ENCODE results near the gene CEP120. TPM values are rescaled to one million over a fixed set of nuclear protein-coding genes. Genes with fewer than 3 reads are reported as not detected.

CEP120 gene
- total RNA-seq, 1 donor from 2014 or later, result 11.8 TPM

- Histone ChIP-seq H3K4me3 (no peak overlapping the region), H3K27me3 (ENCODE audit: low read depth) (no peaks in the 10 kb centered on the region), H3K9me3 (replicated peaks) (peaks cover 5% of the 10 kb centered on the region), H3K36me3 (peaks cover 26% of the 10 kb centered on the region), H3K27ac (replicated peaks) (no peak overlapping the region), H3K4me1 (no peaks in the 10 kb centered on the region)
- intact Hi-C loops (cut with micrococcal nuclease), result no loop called here
- no peak for DNase-seq
- TF ChIP-seq CTCF (IDR thresholded peaks at IDR 0.05; ENCODE audit: borderline replicate concordance), result no peak
Measured at GRCh38 chr5:123358304-123358703, 64.9 kb downstream of the CEP120 start.

GRCh38 chr5:123351820-123352219, 71.4 kb downstream of the CEP120 start:
- H3K27me3 ChIP-seq (ENCODE audit: low read depth), result no peaks in the 10 kb centered on the region
- no peaks in the 10 kb centered on the region for H3K4me1 ChIP-seq
- DNase-seq, result no peak
- H3K27ac ChIP-seq (replicated peaks), result no peak overlapping the region
- TF ChIP-seq CTCF (IDR thresholded peaks at IDR 0.05; ENCODE audit: borderline replicate concordance), result no peak
- H3K9me3 ChIP-seq (replicated peaks), result peaks cover 5% of the 10 kb centered on the region
- peaks cover 22% of the 10 kb centered on the region for H3K36me3 ChIP-seq
- H3K4me3 ChIP-seq, result no peak overlapping the region
- intact Hi-C loops (cut with micrococcal nuclease), result no loop called here

- no peak for DNase-seq
- H3K4me1 ChIP-seq, result no peaks in the 10 kb centered on the region
- no peak for TF ChIP-seq CTCF (IDR thresholded peaks at IDR 0.05; ENCODE audit: borderline replicate concordance)
- peaks cover 25% of the 10 kb centered on the region for H3K36me3 ChIP-seq
- peaks cover 3% of the 10 kb centered on the region for H3K9me3 ChIP-seq (replicated peaks)
- no peak overlapping the region for H3K4me3 ChIP-seq
- no peaks in the 10 kb centered on the region for H3K27me3 ChIP-seq (ENCODE audit: low read depth)
- H3K27ac ChIP-seq (replicated peaks), result no peak overlapping the region
- intact Hi-C loops (cut with micrococcal nuclease), result no loop called here
Measured at GRCh38 chr5:123351240-123351639, 72.0 kb downstream of the CEP120 start.

GRCh38 chr5:123350742-123351141, 72.5 kb downstream of the CEP120 start:
- H3K9me3 ChIP-seq (replicated peaks), result no peaks in the 10 kb centered on the region
- H3K36me3 ChIP-seq, result peaks cover 24% of the 10 kb centered on the region
- intact Hi-C loops (cut with micrococcal nuclease), result no loop called here
- no peak for TF ChIP-seq CTCF (IDR thresholded peaks at IDR 0.05; ENCODE audit: borderline replicate concordance)
- no peak overlapping the region for H3K27ac ChIP-seq (replicated peaks)
- no peak for DNase-seq
- no peaks in the 10 kb centered on the region for H3K4me1 ChIP-seq
- H3K27me3 ChIP-seq (ENCODE audit: low read depth), result no peaks in the 10 kb centered on the region
- H3K4me3 ChIP-seq, result no peak overlapping the region

- intact Hi-C loops (cut with micrococcal nuclease), result loop anchor here (10.0 kb wide), 1 partner anchor 830 kb away; no protein-coding TSS in a partner anchor
- Histone ChIP-seq H3K27ac (replicated peaks) (no peak overlapping the region), H3K9me3 (replicated peaks) (no peaks in the 10 kb centered on the region), H3K36me3 (peaks cover 24% of the 10 kb centered on the region), H3K4me1 (no peaks in the 10 kb centered on the region), H3K27me3 (ENCODE audit: low read depth) (no peaks in the 10 kb centered on the region), H3K4me3 (no peak overlapping the region)
- DNase-seq, result no peak
- peak; percentile 76 for TF ChIP-seq CTCF (IDR thresholded peaks at IDR 0.05; ENCODE audit: borderline replicate concordance)
Measured at GRCh38 chr5:123344816-123345426, 78.3 kb downstream of the CEP120 start.

Measured in left ventricle myocardium inferior (tissue), 1 donor.